PFSK-1 (cell line): ENCODE results near the gene PCSK5.

Experiments used
- FOXP2 ChIP-seq: optimal IDR thresholded peaks from 2 replicates; pipeline ENCODE3; 2011; ENCODE audit warnings: borderline replicate concordance, control low read depth, inconsistent platforms; ENCODE audit not compliant: insufficient read depth; ENCODE audit errors: extremely low read length, extremely low read depth
- POLR2AphosphoS5 ChIP-seq: IDR thresholded peaks from 2 replicates; pipeline ENCODE4 v1.6.1; 2012; ENCODE audit warnings: low read depth, mild to moderate bottlenecking, control low read depth, low read length, moderate library complexity
- REST ChIP-seq, 2 experiments: IDR thresholded peaks; 2 replicates each; pipeline versions ENCODE4 v1.6.1 to v1.8.0; 2011 to 2012; ENCODE audit warnings: low read depth in 2 of 2, low read length in 2 of 2, control low read depth in 1 of 2, inconsistent platforms in 1 of 2, mild to moderate bottlenecking in 1 of 2, moderate library complexity in 1 of 2; ENCODE audit not compliant: insufficient read depth in 1 of 2
- SIN3A ChIP-seq: IDR thresholded peaks from 2 replicates; pipeline ENCODE4 v1.6.1; 2012; ENCODE audit warnings: mild to moderate bottlenecking, low read length, moderate library complexity, borderline replicate concordance; ENCODE audit not compliant: insufficient read depth
- TAF1 ChIP-seq: IDR thresholded peaks from 2 replicates; pipeline ENCODE4 v1.6.1; 2012; ENCODE audit warnings: low read length, control low read depth, borderline replicate concordance; ENCODE audit not compliant: insufficient read depth

Gene PCSK5

GRCh38 chr9:75866273-75866871, 24.1 kb upstream of the PCSK5 start:
- TF ChIP-seq TAF1 = no peak
- TF ChIP-seq POLR2AphosphoS5 = no peak
- TF ChIP-seq SIN3A = no peak

DNA sequence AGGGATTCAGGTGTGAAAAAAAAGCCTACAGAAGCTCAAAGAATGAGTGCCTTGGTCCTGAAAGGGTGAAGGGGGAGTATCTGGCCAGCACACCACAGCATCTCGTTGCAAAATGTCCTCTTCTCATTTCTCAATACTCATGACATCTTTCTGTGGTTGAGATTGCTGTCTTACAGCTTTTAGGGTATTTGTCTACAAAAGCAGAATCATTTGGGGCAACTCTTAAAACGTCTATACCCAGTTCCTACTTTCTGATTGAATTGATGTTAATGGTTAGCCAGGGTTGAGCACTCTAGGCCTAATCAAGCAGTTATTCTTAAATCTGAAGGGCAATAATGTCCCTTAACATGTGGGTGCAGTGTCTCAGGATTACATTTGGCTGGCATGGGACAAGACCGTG, 21.2 kb upstream of the PCSK5 start:
- no peak for TF ChIP-seq REST (IDR thresholded peaks at IDR 0.05; ENCODE audit: insufficient read depth in 1 of 2, low read depth in 2 of 2, low read length in 2 of 2)
- TF ChIP-seq TAF1 = no peak
- no peak for TF ChIP-seq POLR2AphosphoS5
- no peak for TF ChIP-seq SIN3A
- no peak for TF ChIP-seq FOXP2

- no peak for TF ChIP-seq REST (IDR thresholded peaks at IDR 0.05; ENCODE audit: insufficient read depth in 1 of 2, low read depth in 2 of 2, low read length in 2 of 2)
- TF ChIP-seq FOXP2 = no peak
- no peak for TF ChIP-seq POLR2AphosphoS5
- TF ChIP-seq SIN3A = no peak
These were observed 20.0 kb upstream of the PCSK5 start for GRCh38 chr9:75870450-75870849.

DNA sequence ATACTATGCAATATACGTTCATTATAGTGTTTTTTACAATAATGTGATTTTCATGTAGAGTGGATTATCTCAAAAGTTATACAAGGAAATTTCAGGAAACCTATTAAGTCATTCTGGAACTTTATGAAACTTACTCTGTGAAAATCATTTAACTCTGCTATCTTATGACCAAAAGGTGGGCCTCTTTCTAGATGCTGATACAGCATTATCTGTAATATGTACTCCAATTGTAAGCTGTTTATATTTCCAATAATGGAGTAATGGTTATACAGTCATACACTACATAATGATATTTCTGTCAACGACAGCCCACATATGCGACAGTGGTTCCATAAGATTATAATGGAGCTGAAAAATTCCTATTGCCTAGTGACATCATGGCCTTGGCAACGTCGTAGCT, 18.8 kb upstream of the PCSK5 start:
- TF ChIP-seq REST (IDR thresholded peaks at IDR 0.05; ENCODE audit: insufficient read depth in 1 of 2, low read depth in 2 of 2, low read length in 2 of 2) = no peak
- TF ChIP-seq SIN3A = no peak
- no peak for TF ChIP-seq POLR2AphosphoS5
- TF ChIP-seq TAF1 = no peak
- no peak for TF ChIP-seq FOXP2

DNA sequence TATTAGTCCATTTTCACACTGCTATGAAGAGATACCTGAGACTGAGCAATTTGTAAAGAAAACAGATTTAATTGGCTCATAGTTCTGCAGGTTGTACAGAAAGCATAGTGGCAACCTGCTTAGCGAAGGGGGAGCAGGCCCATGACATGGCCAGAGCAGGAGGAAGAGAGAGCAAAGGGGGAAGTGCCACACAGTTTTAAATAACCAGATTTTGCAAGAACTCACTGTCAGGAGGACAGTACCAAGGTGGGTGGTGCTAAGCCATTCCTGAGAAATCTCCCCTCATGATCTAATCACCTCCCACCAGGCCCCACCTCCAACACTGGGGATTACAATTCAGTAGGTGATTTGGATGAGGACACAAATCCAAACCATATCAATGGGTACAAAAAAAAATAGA, 16.8 kb upstream of the PCSK5 start:
- no peak for TF ChIP-seq POLR2AphosphoS5
- no peak for TF ChIP-seq FOXP2
- TF ChIP-seq SIN3A = no peak
- TF ChIP-seq REST (IDR thresholded peaks at IDR 0.05; ENCODE audit: insufficient read depth in 1 of 2, low read depth in 2 of 2, low read length in 2 of 2) = no peak
- TF ChIP-seq TAF1 = no peak
